ENCODE results near the gene SPEM3.

The SPEM3 gene

GRCh38 chr17:7423679-7424078 lies 5.0 kb upstream of the SPEM3 start:
- no peak for DNase-seq

GRCh38 chr17:7425316-7425715 lies 3.3 kb upstream of the SPEM3 start, which contains the start of gene SPEM2:
TSS of gene SPEM2 (plus strand) at chr17:7425616. CDS start at chr17:7425689, 73 bp downstream.
- no peak for DNase-seq

GRCh38 chr17:7425756-7426155 lies 2.9 kb upstream of the SPEM3 start:
- DNase-seq: no peak

GRCh38 chr17:7426203-7426863 lies 2.3 kb upstream of the SPEM3 start:
- DNase-seq: no peak

DNA sequence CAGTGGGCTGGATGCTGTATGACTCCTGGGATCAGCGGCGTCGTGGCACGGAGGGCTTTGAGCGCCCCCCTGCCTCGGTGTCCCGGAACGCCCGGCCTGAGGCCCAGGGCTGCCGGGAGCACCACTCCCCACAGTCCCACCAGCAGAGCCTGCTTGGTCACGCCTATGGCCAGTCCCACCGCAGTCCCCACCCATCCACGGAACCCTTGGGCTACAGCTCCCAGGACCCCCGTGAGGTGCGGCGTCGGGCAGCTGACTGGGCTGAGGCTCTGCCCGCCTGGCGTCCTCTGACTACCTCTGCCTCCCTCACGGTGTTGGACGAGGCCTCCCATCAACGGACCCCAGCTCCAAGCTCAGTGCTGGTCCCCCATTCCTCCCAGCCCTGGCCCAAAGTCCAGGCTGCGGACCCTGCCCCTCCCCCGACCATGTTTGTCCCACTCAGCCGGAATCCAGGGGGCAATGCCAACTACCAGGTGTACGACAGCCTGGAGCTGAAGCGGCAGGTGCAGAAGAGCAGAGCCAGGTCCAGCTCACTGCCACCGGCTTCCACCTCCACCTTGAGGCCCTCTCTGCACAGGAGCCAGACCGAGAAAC lies 1.7 kb upstream of the SPEM3 start:
- DNase-seq: no peak

DNA sequence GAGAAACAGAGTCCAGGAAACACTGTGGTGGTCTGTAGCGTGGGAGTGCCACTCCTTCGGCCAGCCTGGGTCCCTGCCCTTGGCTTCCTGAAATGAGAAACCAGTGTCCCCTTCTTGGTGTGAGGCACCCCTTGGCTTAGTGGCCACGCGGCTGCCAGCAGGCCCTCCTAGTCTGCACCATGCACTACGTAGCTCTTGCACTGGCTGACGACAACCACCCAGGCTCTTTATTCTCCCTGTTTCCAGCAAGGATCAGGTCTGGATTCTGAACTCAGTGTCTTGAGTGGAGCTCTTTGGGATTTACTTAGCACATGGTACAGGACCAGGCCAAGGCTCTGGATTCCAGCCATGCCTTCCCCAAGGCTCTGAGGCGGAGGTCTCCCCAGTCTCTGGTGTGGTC lies 1.1 kb upstream of the SPEM3 start:
- no peak for DNase-seq

GRCh38 chr17:7429722-7430121 lies 1.1 kb downstream of the SPEM3 start:
- DNase-seq: no peak

- DNase-seq: no peak
Observed at GRCh38 chr17:7431231-7431630, 2.6 kb downstream of the SPEM3 start.

DNA sequence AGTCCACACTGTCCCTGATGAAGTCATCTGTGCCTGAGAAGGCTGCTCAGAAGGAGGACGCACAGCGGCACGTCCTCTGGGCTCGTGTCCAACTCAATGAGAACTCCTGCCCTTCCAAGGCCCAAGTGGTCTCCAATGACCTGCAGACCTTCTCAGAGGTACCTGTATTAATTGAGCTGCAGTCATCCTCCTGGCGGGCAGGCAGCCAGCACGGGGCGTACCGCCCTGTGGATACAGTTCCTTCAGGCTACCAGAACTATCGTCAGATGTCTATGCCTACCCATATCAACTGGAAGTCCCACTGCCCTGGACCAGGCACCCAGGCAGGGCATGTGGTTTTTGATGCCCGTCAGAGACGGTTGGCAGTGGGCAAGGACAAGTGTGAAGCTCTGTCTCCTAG lies 3.6 kb downstream of the SPEM3 start:
- DNase-seq: no peak

GRCh38 chr17:7435676-7436555 lies 7.3 kb downstream of the SPEM3 start:
- DNase-seq: peak; percentile 19

GRCh38 chr17:7436556-7437368 lies 8.1 kb downstream of the SPEM3 start:
- DNase-seq: peak; percentile 59

DNA sequence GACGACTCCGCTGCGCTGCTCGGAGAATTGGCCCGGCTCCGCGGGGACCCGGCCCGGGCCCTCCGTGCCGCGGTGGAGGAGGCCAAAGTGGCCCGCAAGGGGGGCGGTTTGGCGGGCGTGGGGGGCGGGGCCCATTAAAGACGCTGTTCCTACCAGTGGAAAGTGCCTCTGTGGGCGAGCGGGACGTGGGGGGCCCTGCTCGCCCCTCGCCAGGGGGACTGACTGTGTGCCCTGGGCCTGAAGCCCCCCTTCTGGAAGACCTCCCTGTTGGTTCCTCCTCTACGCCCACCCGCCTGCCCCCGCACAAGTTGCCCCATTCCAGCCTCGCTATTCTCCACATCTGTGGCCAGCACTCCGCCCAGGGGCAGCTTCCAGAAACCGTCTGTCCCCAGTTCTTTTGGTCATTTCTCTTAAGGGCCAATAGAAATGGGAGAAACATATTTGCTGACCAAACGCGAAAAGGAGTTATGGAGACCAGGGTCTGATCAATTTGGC lies 8.8 kb downstream of the SPEM3 start:
- no peak for DNase-seq

DNA sequence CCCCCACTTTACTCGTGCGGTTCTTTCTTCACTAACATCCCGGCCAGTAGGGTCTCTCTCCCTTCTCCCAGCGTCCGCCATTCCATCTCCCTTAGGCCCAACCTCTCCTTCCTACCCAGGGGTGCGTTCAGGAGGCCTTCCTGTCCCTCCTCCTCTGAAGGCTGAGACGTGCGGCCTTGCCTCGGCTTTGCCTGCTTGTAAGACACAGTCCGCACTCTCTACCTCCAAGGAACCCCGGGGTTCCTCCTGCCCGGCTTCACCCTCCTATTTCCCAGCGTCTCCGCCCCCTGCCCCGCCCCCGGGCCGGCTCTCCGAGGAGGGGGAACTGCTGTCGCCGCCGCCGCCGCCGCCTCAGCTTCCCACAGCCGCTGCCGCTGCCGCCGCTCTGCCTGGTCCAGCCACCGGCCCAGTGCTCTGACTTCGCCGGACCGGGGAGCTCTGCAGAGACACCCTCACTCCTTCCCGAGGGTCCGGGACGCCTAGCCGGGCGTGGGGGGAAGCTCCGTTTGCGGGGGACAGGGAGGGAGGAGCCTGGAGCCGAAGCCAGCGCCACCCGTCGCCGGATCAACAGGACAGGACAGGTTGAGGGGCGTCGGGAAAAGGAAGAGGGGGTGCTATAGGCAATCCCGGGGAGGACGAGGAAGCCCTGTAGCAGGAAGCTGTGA lies 9.4 kb downstream of the SPEM3 start:
- DNase-seq: no peak

DNA sequence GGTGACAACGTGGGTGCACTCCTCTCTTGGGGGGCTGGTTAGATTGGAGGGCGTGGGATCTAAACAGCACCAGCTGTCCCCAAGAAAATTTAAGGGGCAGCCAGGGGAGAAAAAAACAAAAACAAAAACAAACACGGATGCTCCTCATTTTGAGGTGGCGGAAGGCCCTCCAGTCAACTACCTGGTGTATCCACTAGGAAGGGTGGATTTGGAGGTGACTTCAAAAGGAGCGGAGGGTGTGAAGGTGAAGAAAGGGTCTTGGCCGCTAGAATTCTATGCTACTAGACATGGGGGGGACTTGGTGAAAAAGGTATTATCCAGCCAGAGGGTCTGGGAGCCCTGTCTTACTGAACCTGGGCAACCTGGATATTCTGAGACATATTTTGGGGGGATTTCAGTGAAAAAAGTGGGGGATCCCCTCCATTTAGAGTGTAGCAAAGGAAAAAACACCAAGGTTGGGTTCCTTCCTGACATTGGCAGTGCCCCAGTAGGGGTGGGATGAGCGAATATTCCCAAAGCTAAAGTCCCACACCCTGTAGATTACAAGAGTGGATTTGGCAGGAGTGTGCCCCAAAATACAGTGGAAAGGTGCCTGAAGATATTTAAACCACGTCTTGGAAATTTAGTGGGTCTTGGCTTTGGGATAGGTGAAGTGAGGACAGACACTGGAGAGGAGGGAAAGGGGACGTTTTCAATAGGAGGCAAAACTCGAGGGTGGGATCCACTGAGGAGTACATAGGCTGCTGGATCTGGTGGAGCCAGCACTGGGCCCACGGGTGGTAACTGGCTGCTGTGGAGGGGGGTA lies 10.2 kb downstream of the SPEM3 start:
- no peak for DNase-seq

- DNase-seq: no peak
Observed at GRCh38 chr17:7439462-7440112, 10.9 kb downstream of the SPEM3 start, which contains the start of gene FGF11. TSS of gene FGF11 (plus strand) at chr17:7439512. CDS start at chr17:7439621, 109 bp downstream.

DNA sequence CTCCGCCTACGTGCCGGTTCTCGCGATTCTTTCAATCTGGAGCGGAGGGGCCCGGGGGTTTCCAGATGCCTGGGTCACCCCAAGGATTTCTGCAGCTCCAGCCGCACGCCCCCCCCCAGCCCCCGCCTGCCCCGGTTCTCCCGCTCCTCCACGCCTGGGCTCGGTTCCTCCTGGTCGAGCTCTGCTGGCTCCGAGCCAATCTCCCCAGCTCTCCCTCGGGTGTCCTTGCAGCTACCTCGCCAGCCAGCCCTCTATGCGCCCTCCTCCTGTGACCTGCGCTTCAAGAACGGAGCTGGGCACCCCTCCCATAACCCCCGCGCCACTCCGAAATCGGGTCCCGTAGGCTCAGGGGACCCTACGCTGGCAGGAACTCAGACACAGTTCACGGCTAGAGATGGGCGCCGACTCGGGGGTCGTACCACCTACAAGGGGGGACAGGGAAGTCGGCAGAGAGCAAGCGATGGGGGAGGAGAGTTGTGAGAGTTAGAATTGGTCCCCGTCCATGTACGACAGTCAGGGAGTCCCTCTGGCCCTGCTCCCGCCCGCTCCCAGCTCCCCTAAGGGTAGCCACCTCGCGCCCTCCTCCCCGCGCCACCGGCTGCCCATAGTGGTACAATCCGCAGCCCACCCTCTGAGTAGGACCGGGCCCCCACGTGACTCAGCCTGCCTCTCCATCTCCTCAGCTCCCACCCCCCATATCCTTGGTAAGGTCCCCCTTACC lies 11.6 kb downstream of the SPEM3 start:
- peak; percentile 87 for DNase-seq

DNA sequence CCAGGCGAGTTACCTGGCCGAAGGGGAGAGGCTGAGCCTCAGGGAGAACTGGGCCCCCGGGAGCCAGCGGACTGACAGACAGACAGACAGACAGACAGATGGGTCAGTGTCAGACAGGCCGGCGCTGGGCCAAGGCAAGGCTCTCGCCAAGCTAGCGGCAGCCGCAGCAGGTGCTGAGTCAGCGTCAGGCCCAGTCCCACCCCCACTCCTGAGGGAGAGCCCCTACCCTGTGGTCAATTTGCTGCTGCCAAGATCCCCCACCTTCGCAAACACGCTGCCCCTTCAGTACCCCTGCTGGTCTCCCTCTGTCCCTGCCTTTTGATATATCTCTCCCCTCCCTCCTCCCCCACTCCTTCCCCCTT lies 12.2 kb downstream of the SPEM3 start:
- DNase-seq: peak; percentile 77

- no peak for DNase-seq
Observed at GRCh38 chr17:7441266-7441665, 12.6 kb downstream of the SPEM3 start.

DNA sequence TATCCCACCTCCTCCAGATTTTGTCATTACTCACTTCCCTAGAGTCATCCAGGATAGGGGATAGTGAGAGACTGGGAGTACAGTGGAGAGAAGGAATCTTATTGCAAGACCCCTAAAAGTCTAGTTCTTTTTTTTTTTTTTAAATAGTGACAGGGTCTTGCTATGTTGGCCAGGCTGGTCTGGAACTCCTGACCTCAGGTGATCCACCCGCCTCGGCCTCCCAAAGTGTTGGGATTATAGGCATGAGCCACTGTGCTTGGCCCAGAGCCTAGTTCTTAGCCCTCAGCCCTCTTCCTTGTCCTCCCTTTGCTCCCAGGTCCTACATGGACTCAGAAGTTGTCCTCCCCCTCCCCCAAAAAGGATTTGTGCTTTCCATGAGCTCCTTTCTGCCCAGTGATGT lies 13.5 kb downstream of the SPEM3 start:
- DNase-seq: no peak
